Tibial artery (tissue), 4 donors: ENCODE measurements around the gene CLDN11.

Experiments
- DNase-seq, 2 donors: peaks; one replicate each; pipeline ENCODE4 v3.0.0-alpha.2; 2019
- H3K27ac ChIP-seq, 2 donors: fragments of 200-600 bp; sonication (generic) in 1 of 2; 1 replicate in 1 of 2; 2 replicates in 1 of 2; pipeline ENCODE4 v1.5.1; 2018 to 2019; ENCODE audit warnings: mild to moderate bottlenecking in 1 of 2
- H3K27me3 ChIP-seq, 2 donors: fragments of 200-600 bp; sonication (generic) in 1 of 2; one replicate each; pipeline versions ENCODE4 v1.5.1 to v1.6.0; 2016 to 2019
- H3K36me3 ChIP-seq, 3 donors: fragments of 200-600 bp; sonication (generic) in 2 of 3; one replicate each; pipeline ENCODE4 v1.5.1; 2016 to 2019; ENCODE audit warnings: mild to moderate bottlenecking in 2 of 3
- H3K4me1 ChIP-seq, 4 donors: fragments of 200-600 bp; sonication (generic) in 2 of 4; 1 replicate in 3 of 4; 2 replicates in 1 of 4; pipeline ENCODE4 v1.5.1; 2016 to 2019
- H3K4me3 ChIP-seq, 2 donors: fragments of 200-600 bp; sonication (generic) in 1 of 2; 1 replicate in 1 of 2; 2 replicates in 1 of 2; pipeline ENCODE4 v1.5.1; 2018 to 2019; ENCODE audit warnings: mild to moderate bottlenecking in 2 of 2
- H3K9me3 ChIP-seq, 3 donors: fragments of 200-600 bp; sonication (generic) in 1 of 3; one replicate each; pipeline ENCODE4 v1.5.1; 2016 to 2019
- CTCF ChIP-seq, 2 experiments: fragments of 200-600 bp in 1 of 2; fragments of 450-650 bp in 1 of 2; IDR thresholded peaks; one replicate each; pipeline ENCODE4 v1.5.1; 2017 to 2019; ENCODE audit warnings: antibody characterized with exemption in 2 of 2, mild to moderate bottlenecking in 1 of 2, moderate library complexity in 1 of 2
- intact Hi-C: fragments of 100-400 bp; cut with DNase I; formaldehyde crosslinking; loops from one replicate; pipeline ENCODE4 v1.15.0; 2023; ENCODE audit warnings: low total_unique reads

The CLDN11 gene

GRCh38 chr3:170442947-170443346 is 24.3 kb downstream of the CLDN11 start:
- TF ChIP-seq CTCF (IDR thresholded peaks at IDR 0.05): no peak
- Histone ChIP-seq H3K4me1 (no peaks in the 10 kb centered on the region), H3K27me3 (peaks cover 0 to 2% of the 10 kb centered on the region in 2 donors), H3K36me3 (no peaks in the 10 kb centered on the region), H3K4me3 (no peak overlapping the region), H3K9me3 (no peaks in the 10 kb centered on the region), H3K27ac (no peak overlapping the region)
- intact Hi-C loops: no loop called here
- no peak for DNase-seq

- TF ChIP-seq CTCF (IDR thresholded peaks at IDR 0.05): no peak
- Histone ChIP-seq H3K36me3 (no peaks in the 10 kb centered on the region), H3K27me3 (peaks cover 0 to 2% of the 10 kb centered on the region in 2 donors), H3K4me3 (no peak overlapping the region), H3K27ac (no peak overlapping the region), H3K4me1 (no peaks in the 10 kb centered on the region), H3K9me3 (no peaks in the 10 kb centered on the region)
- no peak for DNase-seq
- intact Hi-C loops: no loop called here
These were observed 24.8 kb downstream of the CLDN11 start for GRCh38 chr3:170443457-170443856.

- DNase-seq: no peak
- no peak for TF ChIP-seq CTCF (IDR thresholded peaks at IDR 0.05)
- Histone ChIP-seq H3K4me1 (no peaks in the 10 kb centered on the region), H3K27ac (no peak overlapping the region), H3K27me3 (peaks cover 0 to 2% of the 10 kb centered on the region in 2 donors), H3K9me3 (no peaks in the 10 kb centered on the region), H3K36me3 (no peaks in the 10 kb centered on the region), H3K4me3 (no peak overlapping the region)
- intact Hi-C loops: no loop called here
These were observed 29.9 kb downstream of the CLDN11 start for GRCh38 chr3:170448584-170448983.

GRCh38 chr3:170450039-170450438 is 31.4 kb downstream of the CLDN11 start:
- H3K4me1 ChIP-seq: no peaks in the 10 kb centered on the region
- H3K4me3 ChIP-seq: no peak overlapping the region
- intact Hi-C loops: no loop called here
- no peak for DNase-seq
- H3K27me3 ChIP-seq: no peaks in the 10 kb centered on the region
- no peaks in the 10 kb centered on the region for H3K9me3 ChIP-seq
- H3K27ac ChIP-seq: no peak overlapping the region
- TF ChIP-seq CTCF (IDR thresholded peaks at IDR 0.05): no peak
- H3K36me3 ChIP-seq: no peaks in the 10 kb centered on the region

- Histone ChIP-seq H3K27me3 (no peaks in the 10 kb centered on the region), H3K9me3 (no peaks in the 10 kb centered on the region), H3K36me3 (no peaks in the 10 kb centered on the region), H3K27ac (no peak overlapping the region), H3K4me1 (no peaks in the 10 kb centered on the region), H3K4me3 (no peak overlapping the region)
- no peak for DNase-seq
- no peak for TF ChIP-seq CTCF (IDR thresholded peaks at IDR 0.05)
- intact Hi-C loops: no loop called here
These were observed 35.8 kb downstream of the CLDN11 start for GRCh38 chr3:170454509-170454908.

GRCh38 chr3:170458285-170458684 is 39.6 kb downstream of the CLDN11 start:
- intact Hi-C loops: no loop called here
- H3K4me1 ChIP-seq: no peaks in the 10 kb centered on the region
- H3K27me3 ChIP-seq: no peaks in the 10 kb centered on the region
- H3K4me3 ChIP-seq: no peak overlapping the region
- no peak overlapping the region for H3K27ac ChIP-seq
- no peak for DNase-seq
- H3K9me3 ChIP-seq: no peaks in the 10 kb centered on the region
- no peak for TF ChIP-seq CTCF (IDR thresholded peaks at IDR 0.05)
- no peaks in the 10 kb centered on the region for H3K36me3 ChIP-seq
